Stimulated activated CD4-positive, alpha-beta T cell treated with anti-CD3 and anti-CD28 coated beads, Interleukin-12 subunit alpha, Interleukin-12 subunit beta, amount 100 ng/mL, for 24 hours (primary cell): ENCODE results near the gene CEP89.
"Not testable (repeated sequence)": the region's sequence is repeated elsewhere in the genome, so short reads cannot be mapped to it uniquely, and the experiment has no call there.

Source experiments
- DNase-seq, 2 experiments: peaks; one replicate each; pipeline ENCODE4 v3.0.0-alpha.2; 2020; ENCODE audit warnings: low read depth in 2 of 2

The CEP89 gene

GRCh38 chr19:32966750-32967149, 5.0 kb downstream of the CEP89 start:
- DNase-seq: no peak

GRCh38 chr19:32945260-32945659, 26.5 kb downstream of the CEP89 start:
- no peak for DNase-seq

- not testable (repeated sequence) for DNase-seq
Observed at GRCh38 chr19:32941273-32941672, 30.5 kb downstream of the CEP89 start.

GRCh38 chr19:32936065-32936464, 35.7 kb downstream of the CEP89 start:
- DNase-seq: no peak

GRCh38 chr19:32935629-32936028, 36.1 kb downstream of the CEP89 start:
- no peak for DNase-seq

GRCh38 chr19:32933571-32933970, 38.2 kb downstream of the CEP89 start:
- DNase-seq: no peak

- no peak for DNase-seq
Observed at GRCh38 chr19:32930567-32930966, 41.2 kb downstream of the CEP89 start.

GRCh38 chr19:32928806-32929205, 43.0 kb downstream of the CEP89 start:
- no peak for DNase-seq

- no peak for DNase-seq
Observed at GRCh38 chr19:32924200-32924599, 47.6 kb downstream of the CEP89 start.

GRCh38 chr19:32921624-32922023, 50.1 kb downstream of the CEP89 start:
- DNase-seq: no peak

GRCh38 chr19:32919365-32919764, 52.4 kb downstream of the CEP89 start:
- DNase-seq: no peak

- no peak for DNase-seq
Observed at GRCh38 chr19:32917616-32917996, 54.2 kb downstream of the CEP89 start.

GRCh38 chr19:32916969-32917615, 54.7 kb downstream of the CEP89 start:
- no peak for DNase-seq

GRCh38 chr19:32914879-32915660, 56.7 kb downstream of the CEP89 start:
- DNase-seq: no peak

- no peak for DNase-seq
Observed at GRCh38 chr19:32911467-32911866, 60.3 kb downstream of the CEP89 start.

GRCh38 chr19:32910874-32911273, 60.9 kb downstream of the CEP89 start:
- DNase-seq: no peak

- DNase-seq: no peak
Observed at GRCh38 chr19:32910094-32910493, 61.7 kb downstream of the CEP89 start.

- DNase-seq: no peak
Observed at GRCh38 chr19:32909257-32909656, 62.5 kb downstream of the CEP89 start.

GRCh38 chr19:32908641-32909190, 63.0 kb downstream of the CEP89 start:
- no peak for DNase-seq

GRCh38 chr19:32902448-32902847, 69.3 kb downstream of the CEP89 start:
- DNase-seq: no peak

- no peak for DNase-seq
Observed at GRCh38 chr19:32901504-32902161, 70.1 kb downstream of the CEP89 start.

GRCh38 chr19:32896516-32897214, 75.1 kb downstream of the CEP89 start:
- no peak for DNase-seq
